DND-41 (cell line): ENCODE measurements around the gene KCNN3.

Experiments used
- EZH2 ChIP-seq: IDR thresholded peaks from 3 replicates; pipeline ENCODE4 v1.6.1; 2012; ENCODE audit warnings: borderline replicate concordance, low read depth, mild to moderate bottlenecking, moderate library complexity, low read length, inconsistent platforms; ENCODE audit not compliant: severe bottlenecking
- TF ChIP-seq, protein P1 (sequence below): IDR thresholded peaks from 2 replicates; pipeline ENCODE4 v1.5.1; 2012; ENCODE audit warnings: borderline replicate concordance, low read length, moderate library complexity, mild to moderate bottlenecking; ENCODE audit not compliant: poor library complexity, severe bottlenecking; ENCODE audit errors: extremely low read depth

GRCh38 chr1:154715385-154715784 is 154.7 kb downstream of the KCNN3 start:
- TF ChIP-seq, protein P1, sequence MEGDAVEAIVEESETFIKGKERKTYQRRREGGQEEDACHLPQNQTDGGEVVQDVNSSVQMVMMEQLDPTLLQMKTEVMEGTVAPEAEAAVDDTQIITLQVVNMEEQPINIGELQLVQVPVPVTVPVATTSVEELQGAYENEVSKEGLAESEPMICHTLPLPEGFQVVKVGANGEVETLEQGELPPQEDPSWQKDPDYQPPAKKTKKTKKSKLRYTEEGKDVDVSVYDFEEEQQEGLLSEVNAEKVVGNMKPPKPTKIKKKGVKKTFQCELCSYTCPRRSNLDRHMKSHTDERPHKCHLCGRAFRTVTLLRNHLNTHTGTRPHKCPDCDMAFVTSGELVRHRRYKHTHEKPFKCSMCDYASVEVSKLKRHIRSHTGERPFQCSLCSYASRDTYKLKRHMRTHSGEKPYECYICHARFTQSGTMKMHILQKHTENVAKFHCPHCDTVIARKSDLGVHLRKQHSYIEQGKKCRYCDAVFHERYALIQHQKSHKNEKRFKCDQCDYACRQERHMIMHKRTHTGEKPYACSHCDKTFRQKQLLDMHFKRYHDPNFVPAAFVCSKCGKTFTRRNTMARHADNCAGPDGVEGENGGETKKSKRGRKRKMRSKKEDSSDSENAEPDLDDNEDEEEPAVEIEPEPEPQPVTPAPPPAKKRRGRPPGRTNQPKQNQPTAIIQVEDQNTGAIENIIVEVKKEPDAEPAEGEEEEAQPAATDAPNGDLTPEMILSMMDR = no peak
- TF ChIP-seq EZH2 = no peak
